ENCODE results near the gene CDS2. TPM values are rescaled to one million over a fixed set of nuclear protein-coding genes. Genes with fewer than 3 reads are reported as not detected.
"Not testable (repeated sequence)": the region's sequence is repeated elsewhere in the genome, so short reads cannot be mapped to it uniquely, and the experiment has no call there.

The CDS2 gene
- 10 to 100 TPM; 31.3 to 37.6 (median 35.3) TPM for total RNA-seq

DNA sequence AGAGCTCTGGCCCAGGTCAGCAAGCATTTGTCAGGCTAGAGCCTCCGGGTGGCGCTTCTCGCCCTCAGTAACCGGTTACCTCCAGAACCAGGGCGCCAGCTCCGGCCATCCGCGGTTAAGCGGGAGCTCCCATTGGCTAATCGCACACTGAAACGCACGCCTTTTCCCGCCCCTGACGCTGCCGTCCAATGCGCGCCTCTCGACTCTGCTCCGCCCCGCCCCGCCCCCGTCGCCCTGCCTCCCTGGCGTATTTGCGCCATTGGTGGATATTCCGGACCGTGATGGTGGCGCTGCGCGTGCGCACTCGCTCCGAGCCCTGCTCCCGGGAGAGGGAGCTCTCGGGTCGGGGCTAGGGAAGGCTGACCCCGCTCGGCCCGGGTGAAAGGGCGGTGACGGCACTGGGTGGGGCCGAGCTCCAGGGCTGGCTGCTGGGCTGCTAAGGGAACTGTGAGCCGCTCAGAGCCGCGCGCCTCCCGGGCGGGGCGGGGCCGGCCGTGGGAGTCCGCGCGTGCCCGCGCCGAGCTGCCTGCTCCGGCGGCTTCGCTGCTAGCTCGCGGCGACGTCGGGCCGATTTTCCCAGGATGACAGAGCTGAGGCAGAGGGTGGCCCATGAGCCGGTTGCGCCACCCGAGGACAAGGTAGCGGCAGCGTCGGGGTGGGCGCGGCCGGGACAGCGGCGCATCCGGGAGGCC, at the start of gene CDS2:
CDS2 (plus strand) TSS at position 497 of the 692 bp plus-strand sequence; CDS start at position 582, 85 bp downstream.
- Mint-ChIP-seq H3K27me3 (ENCODE audit: low read depth) (no peaks in the 10 kb centered on the region), H3K9me3 (no peaks in the 10 kb centered on the region), H3K4me3 (peak within 1 kb of the TSS; percentile 88), H3K4me1 (ENCODE audit: low read depth) (peaks cover 34% of the 10 kb centered on the region), H3K36me3 (ENCODE audit: insufficient read depth) (peaks cover 1% of the 10 kb centered on the region)
- peak; percentile 90 to 92 for ATAC-seq
- DNase-seq = peak; percentile 100

DNA sequence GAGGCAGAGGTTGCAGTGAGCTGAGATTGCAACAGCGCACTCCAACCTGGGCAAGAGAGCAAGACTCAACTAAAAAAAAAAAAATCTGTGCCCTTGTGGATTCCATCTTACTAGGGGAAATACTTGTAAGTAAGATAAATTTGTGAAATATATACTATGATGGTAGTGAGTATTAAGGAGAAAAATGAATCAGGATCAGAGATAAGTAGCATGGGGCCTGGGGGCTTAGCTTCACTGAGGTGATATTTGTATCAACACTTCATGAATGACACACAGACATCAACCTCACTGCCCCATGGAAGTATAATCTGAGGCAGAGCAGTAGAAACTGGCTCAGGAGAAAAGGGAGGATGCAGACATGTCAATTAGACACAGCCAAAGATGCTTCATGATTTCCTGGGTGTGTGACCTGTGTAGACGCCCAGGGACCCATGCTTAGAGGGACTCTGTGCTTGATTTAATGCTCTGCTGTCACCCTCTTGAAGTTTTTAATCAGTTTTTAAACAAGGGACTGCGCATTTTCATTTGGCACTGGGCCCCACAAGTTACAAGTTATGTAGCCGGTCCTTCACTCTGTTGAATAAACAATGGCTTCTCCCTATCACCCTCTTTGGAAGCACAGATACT, 48.9 kb upstream of the CDS2 start:
- no peaks in the 10 kb centered on the region for H3K27me3 Mint-ChIP-seq (ENCODE audit: low read depth)
- peak; percentile 35 to 53 for ATAC-seq
- H3K4me3 Mint-ChIP-seq = peak overlapping the region; percentile 45
- DNase-seq = peak; percentile 5
- H3K36me3 Mint-ChIP-seq (ENCODE audit: insufficient read depth) = no peaks in the 10 kb centered on the region
- peaks cover 37% of the 10 kb centered on the region for H3K4me1 Mint-ChIP-seq (ENCODE audit: low read depth)
- no peaks in the 10 kb centered on the region for H3K9me3 Mint-ChIP-seq

DNA sequence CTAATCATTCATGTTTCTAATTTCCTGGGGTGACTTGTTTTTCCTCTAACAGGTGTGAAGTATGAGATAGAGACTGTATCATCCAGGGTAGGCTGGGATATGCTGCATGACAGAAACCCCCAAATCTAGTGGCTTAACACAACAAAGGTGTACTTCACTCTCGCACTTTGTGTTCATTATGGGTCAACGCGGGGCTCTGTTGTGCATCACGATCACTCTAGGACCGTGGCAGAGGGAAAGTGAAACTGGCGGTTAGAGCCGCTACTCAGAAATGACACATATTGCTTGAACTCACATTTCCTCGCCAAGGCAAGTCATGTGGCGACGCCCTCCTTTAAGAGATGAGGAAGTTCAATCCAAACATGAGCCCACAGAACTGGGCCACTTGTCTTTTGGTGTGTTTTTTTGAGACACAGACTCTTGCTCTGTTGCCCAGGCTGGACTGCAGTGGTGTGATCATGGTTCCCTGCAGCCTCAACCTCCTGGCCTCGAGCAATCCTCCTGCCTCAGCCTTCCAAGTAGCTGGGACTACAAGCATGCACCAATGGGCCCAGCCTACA, 48.3 kb upstream of the CDS2 start:
- Mint-ChIP-seq H3K4me1 (ENCODE audit: low read depth) (peaks cover 37% of the 10 kb centered on the region), H3K9me3 (no peaks in the 10 kb centered on the region), H3K4me3 (peak overlapping the region; percentile 45), H3K27me3 (ENCODE audit: low read depth) (no peaks in the 10 kb centered on the region), H3K36me3 (ENCODE audit: insufficient read depth) (no peaks in the 10 kb centered on the region)
- ATAC-seq = peak; percentile 96 to 97
- DNase-seq = peak; percentile 63

DNA sequence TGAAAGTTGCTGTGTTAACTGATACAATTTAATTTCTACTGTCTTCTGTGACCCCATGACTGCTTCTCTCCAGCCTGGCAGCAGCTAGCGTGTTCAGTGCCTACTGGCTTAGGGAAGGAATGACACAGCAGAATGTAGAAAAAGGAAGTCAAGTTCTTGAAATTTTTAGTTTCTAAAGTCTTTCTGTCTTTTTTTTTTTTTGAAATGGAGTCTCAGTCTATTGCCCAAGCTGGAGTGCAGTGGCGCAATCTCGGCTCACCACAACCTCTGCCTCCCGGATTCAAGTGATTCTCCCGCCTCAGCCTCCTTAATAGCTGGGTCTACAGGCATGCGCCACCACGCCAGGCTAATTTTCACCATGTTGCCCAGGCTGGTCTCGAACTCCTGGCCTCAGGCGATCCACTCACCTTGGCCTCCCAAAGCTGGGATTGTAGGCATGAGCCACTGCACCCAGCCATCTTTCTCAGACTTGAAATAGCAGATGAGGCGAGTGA, 46.4 kb upstream of the CDS2 start:
- Mint-ChIP-seq H3K27me3 (ENCODE audit: low read depth) (no peaks in the 10 kb centered on the region), H3K36me3 (ENCODE audit: insufficient read depth) (peaks cover 3% of the 10 kb centered on the region), H3K4me3 (no peak overlapping the region), H3K9me3 (no peaks in the 10 kb centered on the region), H3K4me1 (ENCODE audit: low read depth) (peaks cover 37% of the 10 kb centered on the region)
- no peak for DNase-seq
- no peak for ATAC-seq

DNA sequence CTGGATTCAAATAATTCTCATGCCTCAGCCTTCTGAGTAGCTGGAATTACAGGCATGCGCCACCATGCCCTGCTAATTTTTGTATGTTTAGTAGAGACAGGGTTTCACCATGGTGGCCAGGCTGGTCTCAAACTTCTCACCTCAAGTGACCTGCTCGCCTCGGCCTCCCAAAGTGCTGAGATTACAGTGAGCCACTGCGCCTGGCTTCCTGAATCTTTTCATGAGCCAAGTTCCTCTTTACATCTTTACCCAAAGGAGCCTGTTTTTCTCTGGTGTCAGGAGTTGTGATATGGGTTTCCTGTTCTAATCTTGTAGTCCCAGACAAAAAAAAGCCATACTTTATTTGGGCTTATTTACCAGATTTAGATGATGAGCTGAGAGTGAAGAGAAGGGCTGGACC, 41.4 kb upstream of the CDS2 start:
- DNase-seq = no peak
- ATAC-seq = no peak
- H3K4me1 Mint-ChIP-seq (ENCODE audit: low read depth) = peaks cover 18% of the 10 kb centered on the region
- H3K9me3 Mint-ChIP-seq = no peaks in the 10 kb centered on the region
- H3K36me3 Mint-ChIP-seq (ENCODE audit: insufficient read depth) = peaks cover 6% of the 10 kb centered on the region
- no peak overlapping the region for H3K4me3 Mint-ChIP-seq
- H3K27me3 Mint-ChIP-seq (ENCODE audit: low read depth) = no peaks in the 10 kb centered on the region

DNA sequence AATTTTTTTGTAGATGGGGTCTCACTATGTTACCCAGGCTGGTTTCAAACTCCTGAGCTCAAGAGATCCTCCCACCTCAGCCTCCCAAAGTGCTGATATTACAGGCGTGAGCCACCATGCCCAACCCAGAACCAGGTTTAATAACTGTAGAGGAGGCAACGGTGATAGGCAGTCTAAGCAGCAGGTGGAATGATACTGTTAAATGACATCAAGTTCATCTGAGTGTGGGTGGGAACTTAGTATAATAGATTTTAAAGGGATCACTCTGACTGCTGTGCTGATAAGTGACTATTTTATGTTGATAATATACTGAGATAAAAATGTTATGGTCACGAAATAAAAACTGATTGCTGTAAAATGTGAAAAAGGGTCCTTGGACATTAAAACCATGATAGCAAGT, 38.1 kb upstream of the CDS2 start:
- no peaks in the 10 kb centered on the region for H3K27me3 Mint-ChIP-seq (ENCODE audit: low read depth)
- peaks cover 10% of the 10 kb centered on the region for H3K36me3 Mint-ChIP-seq (ENCODE audit: insufficient read depth)
- H3K4me1 Mint-ChIP-seq (ENCODE audit: low read depth) = peaks cover 12% of the 10 kb centered on the region
- DNase-seq (no peak), ATAC-seq (no peak)
- no peaks in the 10 kb centered on the region for H3K9me3 Mint-ChIP-seq
- H3K4me3 Mint-ChIP-seq = no peak overlapping the region

DNA sequence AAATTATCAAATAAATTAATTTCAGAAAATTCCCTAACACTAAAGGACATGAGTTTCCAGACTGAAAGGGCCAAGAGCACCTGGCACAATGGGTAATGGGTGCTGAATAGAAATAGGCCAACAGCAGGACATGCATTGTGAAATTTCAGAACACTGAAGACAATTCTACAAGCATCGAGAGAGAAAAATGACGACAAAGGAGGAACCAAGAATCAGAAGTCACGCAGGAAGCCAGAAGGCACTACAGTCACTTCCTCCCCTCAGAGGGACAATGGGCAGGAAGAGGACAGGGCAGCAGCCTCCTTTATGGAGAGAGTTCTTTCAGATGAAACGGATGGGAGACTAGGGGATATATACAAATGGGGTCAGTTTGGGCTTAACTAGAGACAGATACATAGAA, 36.6 kb upstream of the CDS2 start:
- peak in 1 of 2 donors; percentile 35 for ATAC-seq
- Mint-ChIP-seq H3K36me3 (ENCODE audit: insufficient read depth) (peaks cover 9% of the 10 kb centered on the region), H3K27me3 (ENCODE audit: low read depth) (no peaks in the 10 kb centered on the region), H3K4me3 (no peak overlapping the region), H3K4me1 (ENCODE audit: low read depth) (peaks cover 12% of the 10 kb centered on the region), H3K9me3 (no peaks in the 10 kb centered on the region)
- no peak for DNase-seq

DNA sequence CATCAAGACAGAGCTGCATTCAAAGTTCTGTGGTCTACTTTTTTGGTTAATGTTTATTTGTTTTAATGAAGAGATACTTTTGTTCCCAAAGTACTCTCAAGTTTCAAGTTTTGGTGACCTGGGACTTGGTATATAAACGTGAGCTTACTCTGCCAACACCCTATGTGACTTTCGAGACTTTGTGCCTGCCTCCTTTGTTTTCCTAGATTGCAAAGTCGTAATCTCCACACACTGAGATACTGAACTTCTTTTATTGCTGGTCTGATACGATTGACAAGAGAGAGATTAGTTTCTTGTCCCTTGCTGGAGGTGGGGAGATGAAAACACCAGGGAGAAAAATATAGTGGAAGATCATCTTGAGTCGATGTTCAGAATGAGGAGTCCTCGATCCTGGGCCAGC, 34.9 kb upstream of the CDS2 start:
- H3K4me3 Mint-ChIP-seq = no peak overlapping the region
- peaks cover 15% of the 10 kb centered on the region for H3K36me3 Mint-ChIP-seq (ENCODE audit: insufficient read depth)
- H3K27me3 Mint-ChIP-seq (ENCODE audit: low read depth) = no peaks in the 10 kb centered on the region
- peaks cover 12% of the 10 kb centered on the region for H3K4me1 Mint-ChIP-seq (ENCODE audit: low read depth)
- no peak for ATAC-seq
- DNase-seq = no peak
- no peaks in the 10 kb centered on the region for H3K9me3 Mint-ChIP-seq

DNA sequence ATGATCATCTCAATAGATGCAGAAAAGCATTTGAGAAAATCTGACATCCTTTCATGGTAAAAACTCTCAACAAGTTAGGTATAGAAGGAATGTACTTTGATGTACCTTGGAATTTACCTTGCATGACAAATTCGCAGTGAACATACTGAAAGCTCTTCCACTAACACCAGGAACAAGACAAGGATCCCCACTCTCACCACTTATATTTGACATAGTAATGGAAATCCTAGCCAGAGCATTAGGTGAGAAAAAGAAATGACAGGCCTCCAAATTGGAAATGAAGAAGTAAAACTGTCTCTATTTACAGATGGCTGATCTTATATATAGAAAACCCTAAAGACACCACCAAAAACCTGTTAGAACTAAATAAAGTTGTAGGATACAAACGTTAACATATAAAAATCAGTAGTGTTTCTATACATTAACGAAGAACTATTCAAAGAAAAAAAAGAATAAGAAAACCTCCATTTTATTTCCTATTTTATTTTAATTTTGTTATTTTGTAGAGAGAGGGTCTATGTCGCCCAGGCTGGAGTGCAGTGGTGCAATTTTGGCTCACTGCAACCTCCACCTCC, 34.0 kb upstream of the CDS2 start:
- H3K9me3 Mint-ChIP-seq = no peaks in the 10 kb centered on the region
- DNase-seq = no peak
- no peak overlapping the region for H3K4me3 Mint-ChIP-seq
- no peaks in the 10 kb centered on the region for H3K27me3 Mint-ChIP-seq (ENCODE audit: low read depth)
- no peak for ATAC-seq
- H3K36me3 Mint-ChIP-seq (ENCODE audit: insufficient read depth) = peaks cover 20% of the 10 kb centered on the region
- H3K4me1 Mint-ChIP-seq (ENCODE audit: low read depth) = peaks cover 12% of the 10 kb centered on the region

DNA sequence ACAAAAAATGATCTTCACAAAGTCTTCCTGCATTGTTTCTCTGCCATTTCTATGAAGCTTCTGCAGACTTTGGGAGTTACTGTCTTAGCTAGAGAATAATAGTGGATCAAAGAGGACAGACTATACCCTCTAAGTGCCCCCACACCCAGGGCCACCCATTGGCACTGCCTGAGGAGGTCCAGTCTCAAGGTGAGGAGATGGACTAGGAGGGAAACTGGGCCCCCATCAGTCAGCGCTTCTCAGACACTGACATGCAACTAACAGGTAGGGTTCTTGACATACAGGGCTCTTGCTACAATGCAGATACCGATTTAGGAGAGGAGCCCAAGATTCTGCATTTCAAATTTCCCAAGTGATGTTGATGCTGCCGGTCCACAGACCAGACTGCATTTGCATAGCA, 31.4 kb upstream of the CDS2 start:
- H3K36me3 Mint-ChIP-seq (ENCODE audit: insufficient read depth) = peaks cover 31% of the 10 kb centered on the region

DNA sequence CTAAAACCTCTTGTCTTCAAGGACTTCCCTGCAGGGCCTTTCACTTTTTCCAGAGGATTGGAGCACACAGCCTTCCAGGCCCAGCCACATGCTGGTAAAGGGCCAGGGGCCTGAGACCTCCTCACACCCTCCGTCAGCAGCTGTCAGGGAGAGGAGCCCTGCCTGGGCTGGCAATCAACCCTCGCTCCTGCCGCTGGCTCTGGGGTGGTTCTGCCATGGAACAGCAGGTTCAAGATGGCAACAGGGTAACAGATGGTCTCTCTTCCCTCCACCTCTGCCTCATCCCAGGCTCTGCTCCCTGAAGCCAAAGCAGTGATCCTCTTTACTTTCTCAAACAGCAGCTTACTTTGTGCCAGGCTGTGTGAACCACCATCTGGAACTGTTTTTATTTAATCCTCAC, 30.9 kb upstream of the CDS2 start:
- no peaks in the 10 kb centered on the region for H3K9me3 Mint-ChIP-seq
- no peak for DNase-seq
- H3K4me1 Mint-ChIP-seq (ENCODE audit: low read depth) = peaks cover 5% of the 10 kb centered on the region
- H3K27me3 Mint-ChIP-seq (ENCODE audit: low read depth) = no peaks in the 10 kb centered on the region
- H3K36me3 Mint-ChIP-seq (ENCODE audit: insufficient read depth) = peaks cover 34% of the 10 kb centered on the region
- no peak overlapping the region for H3K4me3 Mint-ChIP-seq
- no peak for ATAC-seq

More for the DNA sequence above, 31.4 kb upstream of the CDS2 start:
- DNase-seq (no peak), ATAC-seq (no peak)
- Mint-ChIP-seq H3K4me1 (ENCODE audit: low read depth) (peaks cover 3% of the 10 kb centered on the region), H3K9me3 (no peaks in the 10 kb centered on the region), H3K27me3 (ENCODE audit: low read depth) (no peaks in the 10 kb centered on the region), H3K4me3 (no peak overlapping the region)

DNA sequence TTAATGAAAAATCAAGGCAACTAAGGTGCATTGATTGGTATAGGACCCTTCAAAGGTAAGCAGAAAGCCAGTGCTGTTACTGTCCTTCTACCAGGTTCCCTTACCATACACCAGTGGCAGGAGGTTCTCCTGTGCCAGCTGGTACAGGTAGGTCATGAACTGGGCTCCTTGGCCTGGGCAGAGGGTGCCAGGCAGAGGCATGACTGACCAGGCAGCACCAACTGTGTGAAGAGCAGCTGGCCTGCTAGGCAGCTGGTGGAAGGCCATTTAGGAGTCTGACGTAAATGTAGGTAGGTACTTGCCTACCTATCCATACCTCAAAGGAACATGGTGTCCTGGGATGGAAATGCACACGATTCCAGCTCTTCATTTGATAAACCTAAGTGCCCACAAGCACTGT, 30.3 kb upstream of the CDS2 start:
- no peak overlapping the region for H3K4me3 Mint-ChIP-seq

DNA sequence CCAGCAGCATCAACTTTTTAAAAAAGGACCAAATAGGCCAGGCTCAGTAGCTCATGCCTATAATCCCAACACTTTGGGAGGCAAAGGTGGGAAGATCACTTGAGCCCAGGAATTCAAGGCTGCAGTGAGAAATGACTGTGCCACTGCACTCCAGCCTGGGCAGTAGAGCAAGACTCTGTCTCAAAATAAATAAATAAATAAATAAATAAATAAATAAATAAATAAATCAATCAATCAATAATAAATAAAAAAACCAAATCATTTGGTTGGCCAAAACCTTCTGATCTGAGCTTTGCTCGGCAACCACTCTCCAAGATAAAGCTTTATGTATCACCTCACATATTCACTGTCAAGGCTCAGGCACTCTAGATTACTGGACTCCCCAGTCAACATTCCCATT, 27.8 kb upstream of the CDS2 start:
- ATAC-seq; H3K27me3 Mint-ChIP-seq (ENCODE audit: low read depth); H3K4me3 Mint-ChIP-seq; DNase-seq; H3K9me3 Mint-ChIP-seq: not testable (repeated sequence)
- H3K36me3 Mint-ChIP-seq (ENCODE audit: insufficient read depth) = peaks cover 37% of the 10 kb centered on the region
- peaks cover 14% of the 10 kb centered on the region for H3K4me1 Mint-ChIP-seq (ENCODE audit: low read depth)

More for the DNA sequence above, 30.3 kb upstream of the CDS2 start:
- no peak for DNase-seq
- Mint-ChIP-seq H3K9me3 (no peaks in the 10 kb centered on the region), H3K27me3 (ENCODE audit: low read depth) (no peaks in the 10 kb centered on the region), H3K36me3 (ENCODE audit: insufficient read depth) (peaks cover 34% of the 10 kb centered on the region), H3K4me1 (ENCODE audit: low read depth) (peaks cover 9% of the 10 kb centered on the region)
- no peak for ATAC-seq

DNA sequence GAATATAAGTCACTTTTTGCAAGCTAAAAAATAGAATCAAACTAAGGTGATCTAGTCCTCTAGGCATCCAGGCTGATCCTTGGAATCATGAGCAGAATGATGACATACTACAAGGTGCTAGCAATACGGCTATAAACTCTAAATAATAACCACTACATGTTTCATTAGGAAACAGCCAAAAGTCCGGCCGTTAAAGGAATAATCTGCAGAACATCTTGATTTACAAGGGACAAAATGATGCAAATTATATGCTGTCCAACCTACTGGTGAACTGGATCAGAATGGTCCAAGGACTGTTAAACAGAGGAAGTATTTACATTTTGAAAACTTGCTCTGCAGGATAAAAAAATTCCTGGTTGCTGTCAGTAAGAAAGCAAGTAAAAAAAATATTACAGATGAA, 26.9 kb upstream of the CDS2 start:
- H3K4me3 Mint-ChIP-seq; DNase-seq; H3K27me3 Mint-ChIP-seq (ENCODE audit: low read depth); ATAC-seq; H3K9me3 Mint-ChIP-seq: not testable (repeated sequence)
- Mint-ChIP-seq H3K4me1 (ENCODE audit: low read depth) (peaks cover 18% of the 10 kb centered on the region), H3K36me3 (ENCODE audit: insufficient read depth) (peaks cover 43% of the 10 kb centered on the region)

Measured in activated T-cell treated with anti-CD3 and anti-CD28 coated beads, Interleukin-2, amount 50 U/mL, for 4 hours (primary cell).